ENCODE results near the gene RAP2A. TPM values are rescaled to one million over a fixed set of nuclear protein-coding genes. Genes with fewer than 3 reads are reported as not detected.

The RAP2A gene
- total RNA-seq, 1 donor from 2014 or later = 19.6 TPM

- no peak for DNase-seq (ENCODE audit: extremely low spot score in 2 of 2)
- Histone ChIP-seq H3K9me3 (no peaks in the 10 kb centered on the region), H3K27me3 (no peaks in the 10 kb centered on the region), H3K27ac (no peak overlapping the region), H3K36me3 (no peaks in the 10 kb centered on the region), H3K4me3 (no peak overlapping the region), H3K4me1 (no peaks in the 10 kb centered on the region)
- intact Hi-C loops (cut with DNase I) = no loop called here
- TF ChIP-seq POLR2AphosphoS5 (IDR thresholded peaks at IDR 0.05; ENCODE audit: insufficient read depth in 1 of 2, low read depth in 1 of 2) = no peak
- no peak for TF ChIP-seq CTCF (IDR thresholded peaks at IDR 0.05)
- TF ChIP-seq POLR2A (IDR thresholded peaks at IDR 0.05) = no peak
These were observed 61.7 kb downstream of the RAP2A start for GRCh38 chr13:97495678-97496077.

- Histone ChIP-seq H3K4me1 (no peaks in the 10 kb centered on the region), H3K27ac (peak overlapping the region; percentile 9), H3K27me3 (no peaks in the 10 kb centered on the region), H3K9me3 (no peaks in the 10 kb centered on the region), H3K4me3 (no peak overlapping the region), H3K36me3 (no peaks in the 10 kb centered on the region)
- no peak for DNase-seq (ENCODE audit: extremely low spot score in 2 of 2)
- intact Hi-C loops (cut with DNase I) = no loop called here
- TF ChIP-seq POLR2AphosphoS5 (IDR thresholded peaks at IDR 0.05; ENCODE audit: insufficient read depth in 1 of 2, low read depth in 1 of 2) (no peak), POLR2A (IDR thresholded peaks at IDR 0.05) (no peak), CTCF (IDR thresholded peaks at IDR 0.05) (no peak)
These were observed 62.5 kb downstream of the RAP2A start for GRCh38 chr13:97496511-97496910.

GRCh38 chr13:97497400-97497799 is 63.4 kb downstream of the RAP2A start:
- Histone ChIP-seq H3K27me3 (no peaks in the 10 kb centered on the region), H3K36me3 (no peaks in the 10 kb centered on the region), H3K27ac (no peak overlapping the region), H3K4me3 (no peak overlapping the region), H3K9me3 (no peaks in the 10 kb centered on the region), H3K4me1 (peaks cover 4% of the 10 kb centered on the region)
- TF ChIP-seq POLR2AphosphoS5 (IDR thresholded peaks at IDR 0.05; ENCODE audit: insufficient read depth in 1 of 2, low read depth in 1 of 2) (no peak), CTCF (IDR thresholded peaks at IDR 0.05) (no peak), POLR2A (IDR thresholded peaks at IDR 0.05) (no peak)
- DNase-seq (ENCODE audit: extremely low spot score in 2 of 2) = no peak
- intact Hi-C loops (cut with DNase I) = no loop called here

- DNase-seq (ENCODE audit: extremely low spot score in 2 of 2) = no peak
- intact Hi-C loops (cut with DNase I) = no loop called here
These were observed 64.5 kb downstream of the RAP2A start for GRCh38 chr13:97498419-97498818.

GRCh38 chr13:97499181-97499580 is 65.2 kb downstream of the RAP2A start:
- Histone ChIP-seq H3K9me3 (no peaks in the 10 kb centered on the region), H3K4me3 (no peak overlapping the region), H3K27ac (peak overlapping the region; percentile 35), H3K36me3 (no peaks in the 10 kb centered on the region), H3K27me3 (no peaks in the 10 kb centered on the region), H3K4me1 (peaks cover 17% of the 10 kb centered on the region)
- DNase-seq (ENCODE audit: extremely low spot score in 2 of 2) = no peak
- no peak for TF ChIP-seq POLR2AphosphoS5 (IDR thresholded peaks at IDR 0.05; ENCODE audit: insufficient read depth in 1 of 2, low read depth in 1 of 2)
- no peak for TF ChIP-seq CTCF (IDR thresholded peaks at IDR 0.05)
- TF ChIP-seq POLR2A (IDR thresholded peaks at IDR 0.05) = no peak
- intact Hi-C loops (cut with DNase I) = no loop called here

More at GRCh38 chr13:97498419-97498818, 64.5 kb downstream of the RAP2A start:
- Histone ChIP-seq H3K27me3 (no peaks in the 10 kb centered on the region), H3K36me3 (no peaks in the 10 kb centered on the region), H3K27ac (no peak overlapping the region), H3K4me1 (peaks cover 14% of the 10 kb centered on the region), H3K4me3 (no peak overlapping the region), H3K9me3 (no peaks in the 10 kb centered on the region)
- TF ChIP-seq CTCF (IDR thresholded peaks at IDR 0.05) = no peak
- no peak for TF ChIP-seq POLR2AphosphoS5 (IDR thresholded peaks at IDR 0.05; ENCODE audit: insufficient read depth in 1 of 2, low read depth in 1 of 2)
- TF ChIP-seq POLR2A (IDR thresholded peaks at IDR 0.05) = no peak
